GM10266 (cell line): Measurements from ENCODE around the gene MAGEC3.

Source experiments
- DNase-seq: peaks from one replicate; pipeline ENCODE4 v3.0.0; 2012; ENCODE audit errors: extremely low spot score
- TF ChIP-seq, protein P1 (sequence below): IDR thresholded peaks from 2 replicates; pipeline ENCODE4 v1.5.1; 2012; ENCODE audit warnings: mild to moderate bottlenecking, low read depth; ENCODE audit not compliant: control insufficient read depth, insufficient read depth; ENCODE audit errors: missing control alignments

Gene MAGEC3, protein sequence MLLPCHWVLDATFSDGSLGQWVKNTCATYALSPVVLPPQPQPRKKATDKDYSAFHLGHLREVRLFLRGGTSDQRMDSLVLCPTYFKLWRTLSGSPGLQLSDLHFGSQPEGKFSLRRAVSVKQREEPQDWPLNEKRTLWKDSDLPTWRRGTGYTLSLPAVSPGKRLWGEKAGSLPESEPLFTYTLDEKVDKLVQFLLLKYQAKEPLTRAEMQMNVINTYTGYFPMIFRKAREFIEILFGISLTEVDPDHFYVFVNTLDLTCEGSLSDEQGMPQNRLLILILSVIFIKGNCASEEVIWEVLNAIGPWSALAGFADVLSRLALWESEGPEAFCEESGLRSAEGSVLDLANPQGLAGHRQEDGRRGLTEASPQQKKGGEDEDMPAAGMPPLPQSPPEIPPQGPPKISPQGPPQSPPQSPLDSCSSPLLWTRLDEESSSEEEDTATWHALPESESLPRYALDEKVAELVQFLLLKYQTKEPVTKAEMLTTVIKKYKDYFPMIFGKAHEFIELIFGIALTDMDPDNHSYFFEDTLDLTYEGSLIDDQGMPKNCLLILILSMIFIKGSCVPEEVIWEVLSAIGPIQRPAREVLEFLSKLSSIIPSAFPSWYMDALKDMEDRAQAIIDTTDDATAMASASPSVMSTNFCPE

DNA sequence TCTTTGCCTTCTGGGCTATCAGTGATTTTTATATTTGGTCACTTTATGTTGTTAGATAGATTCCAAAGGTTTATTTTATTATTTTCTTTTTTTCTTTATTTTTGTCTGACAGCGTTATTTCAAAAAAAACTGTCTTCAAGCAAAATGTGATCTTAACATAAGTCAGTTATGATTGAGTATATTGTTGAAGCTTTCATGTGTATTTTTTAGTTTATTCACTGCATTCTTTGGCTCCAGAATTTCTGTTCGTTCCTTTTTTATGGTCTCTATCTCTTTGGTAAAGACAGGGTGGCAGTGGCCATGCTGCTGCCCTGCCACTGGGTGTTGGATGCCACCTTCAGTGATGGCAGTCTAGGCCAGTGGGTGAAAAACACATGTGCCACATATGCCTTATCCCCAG lies at the start of gene MAGEC3:
MAGEC3 (plus strand) TSS at position 301 of the 400 bp plus-strand sequence; CDS start at position 301, 0 bp downstream.
- DNase-seq, result no peak
- TF ChIP-seq, protein P1, sequence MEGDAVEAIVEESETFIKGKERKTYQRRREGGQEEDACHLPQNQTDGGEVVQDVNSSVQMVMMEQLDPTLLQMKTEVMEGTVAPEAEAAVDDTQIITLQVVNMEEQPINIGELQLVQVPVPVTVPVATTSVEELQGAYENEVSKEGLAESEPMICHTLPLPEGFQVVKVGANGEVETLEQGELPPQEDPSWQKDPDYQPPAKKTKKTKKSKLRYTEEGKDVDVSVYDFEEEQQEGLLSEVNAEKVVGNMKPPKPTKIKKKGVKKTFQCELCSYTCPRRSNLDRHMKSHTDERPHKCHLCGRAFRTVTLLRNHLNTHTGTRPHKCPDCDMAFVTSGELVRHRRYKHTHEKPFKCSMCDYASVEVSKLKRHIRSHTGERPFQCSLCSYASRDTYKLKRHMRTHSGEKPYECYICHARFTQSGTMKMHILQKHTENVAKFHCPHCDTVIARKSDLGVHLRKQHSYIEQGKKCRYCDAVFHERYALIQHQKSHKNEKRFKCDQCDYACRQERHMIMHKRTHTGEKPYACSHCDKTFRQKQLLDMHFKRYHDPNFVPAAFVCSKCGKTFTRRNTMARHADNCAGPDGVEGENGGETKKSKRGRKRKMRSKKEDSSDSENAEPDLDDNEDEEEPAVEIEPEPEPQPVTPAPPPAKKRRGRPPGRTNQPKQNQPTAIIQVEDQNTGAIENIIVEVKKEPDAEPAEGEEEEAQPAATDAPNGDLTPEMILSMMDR, result no peak

DNA sequence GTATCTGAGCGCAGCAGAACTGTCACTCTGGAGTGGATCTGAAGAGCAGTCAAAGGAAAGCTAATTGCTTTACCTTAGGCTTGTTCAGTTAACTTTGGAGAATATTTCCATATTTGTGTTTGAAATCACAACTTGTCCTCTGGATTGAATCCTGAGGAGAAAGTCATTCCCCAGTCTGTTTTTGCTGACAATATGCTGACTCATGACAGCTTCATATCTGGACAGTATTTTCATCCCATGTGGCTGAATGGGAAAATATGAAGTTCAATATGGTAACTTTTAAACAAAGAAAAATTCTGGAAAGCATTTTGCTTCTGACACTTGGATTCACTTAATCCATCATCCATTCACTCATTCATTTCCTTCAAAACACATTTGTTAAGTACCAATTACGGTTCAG lies 46.3 kb upstream of the MAGEC3 start:
- TF ChIP-seq, protein P1, result no peak

DNA sequence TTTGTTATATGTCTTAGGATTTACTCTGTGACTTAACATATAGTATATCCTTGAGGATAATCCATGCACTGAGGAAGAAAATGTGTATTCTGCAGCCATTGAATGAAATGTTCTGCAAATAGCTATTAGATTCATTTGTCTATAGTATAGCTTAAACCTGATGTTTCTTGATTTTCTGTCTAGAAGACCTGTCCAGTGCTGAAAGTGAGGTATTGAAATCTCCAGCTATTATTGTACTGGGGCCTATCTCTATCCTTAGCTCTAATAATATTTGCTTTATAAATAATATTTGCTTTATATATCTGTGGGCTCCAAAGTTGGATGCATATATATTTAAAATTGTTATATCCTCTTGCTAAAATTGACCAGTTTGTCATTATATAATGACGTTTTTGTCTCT lies 26.7 kb upstream of the MAGEC3 start:
- no peak for DNase-seq
- TF ChIP-seq, protein P1, result no peak

More for the DNA sequence above, 46.3 kb upstream of the MAGEC3 start:
- no peak for DNase-seq

DNA sequence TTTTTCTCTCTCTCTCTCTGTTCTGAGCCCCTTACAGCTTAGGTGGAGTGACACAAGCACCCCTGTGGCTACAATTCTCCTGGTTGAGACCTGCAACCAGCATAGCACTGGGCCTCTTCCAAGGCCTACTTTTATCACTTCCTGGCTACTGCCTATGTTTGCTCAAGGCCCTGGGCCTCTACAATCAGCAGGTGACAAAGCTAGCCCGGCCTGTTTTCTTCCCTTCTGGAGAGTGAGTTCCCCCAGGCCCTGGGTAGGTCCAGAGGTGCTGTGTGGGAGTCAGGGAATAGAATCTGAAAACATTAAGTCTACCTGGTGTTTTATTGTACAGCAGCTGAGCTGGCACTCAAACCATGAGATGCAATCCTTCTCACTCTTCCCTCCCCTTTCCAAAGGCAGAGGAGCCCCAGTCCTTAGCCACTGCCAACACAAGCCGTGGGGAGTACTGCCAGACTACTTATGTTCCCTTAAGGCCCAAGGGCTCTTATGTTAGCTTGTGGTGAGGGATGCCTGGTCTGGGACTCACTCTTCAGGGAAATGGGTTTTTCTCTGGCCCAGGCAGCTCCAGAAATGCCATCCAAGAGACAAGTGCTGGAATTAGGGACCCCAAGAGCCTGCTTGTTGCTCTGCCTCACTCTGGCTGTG lies 23.8 kb upstream of the MAGEC3 start:
- no peak for DNase-seq
- TF ChIP-seq, protein P1, result no peak

DNA sequence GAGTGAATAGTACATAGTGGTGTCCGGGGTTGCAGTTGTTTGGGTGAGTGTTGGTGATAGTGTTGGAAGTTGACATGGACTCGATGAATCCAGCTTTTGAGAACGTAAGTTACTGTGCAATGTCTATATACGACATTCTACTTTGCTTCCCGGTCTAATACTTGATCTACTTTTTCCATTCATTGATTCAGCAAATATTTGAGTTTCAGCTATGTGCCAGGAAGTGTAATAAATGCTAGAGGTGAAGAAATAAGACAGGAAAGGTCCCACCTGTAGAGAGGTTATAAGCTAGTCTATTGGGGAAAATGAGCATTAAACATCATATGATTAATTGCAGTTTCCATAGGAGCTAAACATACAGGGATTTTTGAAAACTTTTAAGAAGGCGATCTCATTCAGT lies 22.2 kb upstream of the MAGEC3 start:
- no peak for DNase-seq
- TF ChIP-seq, protein P1, result no peak

DNA sequence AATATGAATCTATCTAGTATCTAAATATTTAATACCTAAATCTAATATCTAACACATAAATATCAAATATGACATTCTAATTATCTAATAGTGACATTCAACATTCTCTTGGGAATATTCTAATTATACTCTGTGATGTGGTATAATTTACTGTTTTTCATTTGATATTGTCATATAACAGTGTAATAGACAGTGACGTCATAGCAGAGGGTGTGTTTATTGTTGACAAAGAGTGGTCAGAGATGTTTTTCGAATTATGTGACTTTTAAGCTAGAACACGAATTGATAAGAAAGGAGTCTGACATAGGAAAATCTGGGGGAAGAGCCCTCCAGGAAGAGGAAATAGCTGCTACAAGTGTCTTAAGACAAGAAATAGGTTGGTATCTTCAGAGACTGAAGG lies 5.9 kb upstream of the MAGEC3 start:
- TF ChIP-seq, protein P1, result no peak
- no peak for DNase-seq

DNA sequence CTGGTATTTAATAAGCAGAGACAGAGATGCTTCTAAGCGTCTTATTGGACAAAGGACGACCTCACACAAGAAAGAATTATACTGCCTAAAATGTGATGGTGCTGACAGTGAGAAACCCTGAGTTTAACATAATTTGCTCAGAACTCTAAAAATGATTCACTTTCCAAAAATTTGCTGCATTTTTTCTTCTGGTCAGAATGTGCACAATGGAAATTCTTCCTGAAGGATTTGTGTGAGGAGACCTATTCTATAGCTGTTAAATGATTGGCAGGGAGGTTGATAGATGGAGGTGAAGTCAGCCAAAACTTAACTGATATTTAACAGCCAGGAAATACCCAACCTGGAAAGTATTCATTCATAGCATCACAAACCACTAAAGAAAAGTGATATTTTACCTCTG lies 1.7 kb downstream of the MAGEC3 start:
- no peak for DNase-seq
- TF ChIP-seq, protein P1, result no peak
